ENCODE measurements around the gene NPDC1.

DNA sequence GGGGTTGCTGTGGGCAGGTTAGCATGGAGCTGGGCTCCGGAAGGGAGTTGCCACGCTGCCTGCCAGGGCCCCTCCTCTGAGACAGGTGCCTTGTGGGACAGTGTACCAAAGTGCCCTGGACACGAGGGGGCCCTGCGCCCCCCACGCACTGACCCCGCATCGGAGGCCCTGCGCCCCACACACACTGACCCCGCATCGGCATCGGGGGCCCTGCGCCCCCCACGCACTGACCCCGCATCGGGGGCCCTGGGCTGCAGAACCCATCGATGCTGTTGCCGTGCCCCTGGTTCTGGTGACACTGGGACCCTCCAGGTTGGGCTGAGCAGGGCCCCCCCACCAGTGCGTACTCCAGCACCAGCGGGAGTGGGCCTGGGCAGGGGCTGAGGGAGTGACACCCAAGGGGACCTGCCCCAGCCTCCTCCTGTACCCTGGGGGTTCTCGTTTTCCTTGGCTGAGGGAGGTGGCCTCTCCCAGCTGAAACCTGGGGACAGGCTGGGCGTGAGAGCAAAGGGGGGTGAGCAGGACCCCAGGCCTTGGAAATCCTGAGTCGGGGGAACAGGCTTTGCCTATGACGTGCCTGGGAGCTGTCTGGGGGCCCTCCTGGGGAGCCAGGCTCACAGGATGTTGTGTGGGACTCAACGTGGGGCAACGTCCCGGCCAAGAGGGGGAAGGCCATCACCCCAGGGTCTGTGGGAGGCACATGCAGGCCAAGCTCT, 17.5 kb upstream of the NPDC1 start:
- TF ChIP-seq REST (IDR thresholded peaks at IDR 0.05; ENCODE audit: insufficient read depth in 1 of 2, low read depth in 2 of 2, low read length in 2 of 2): no peak
- TF ChIP-seq TAF1 (IDR thresholded peaks at IDR 0.05; ENCODE audit: borderline replicate concordance, insufficient read depth, low read length): no peak
- TF ChIP-seq POLR2AphosphoS5 (IDR thresholded peaks at IDR 0.05; ENCODE audit: low read depth, low read length): no peak
- no peak for TF ChIP-seq FOXP2 (optimal IDR thresholded peaks at IDR 0.05; ENCODE audit: borderline replicate concordance, extremely low read depth, extremely low read length, insufficient read depth)
- TF ChIP-seq SIN3A (IDR thresholded peaks at IDR 0.05; ENCODE audit: borderline replicate concordance, insufficient read depth, low read length): no peak
